ENCODE data around the gene TENM4. TPM values are rescaled to one million over a fixed set of nuclear protein-coding genes. Genes with fewer than 3 reads are reported as not detected.
"Not testable (repeated sequence)": the region's sequence is repeated elsewhere in the genome, so short reads cannot be mapped to it uniquely, and the experiment has no call there.

TENM4 gene
- polyA plus RNA-seq, 1 of the 3 experiments (the other 2 are of a cell fraction), result 16.7 TPM

- H3K9me2 ChIP-seq; H4K20me1 ChIP-seq (ENCODE audit: insufficient read depth); H3K27me3 ChIP-seq (ENCODE audit: insufficient read depth); H3K9ac ChIP-seq; H3K9me3 ChIP-seq; H3K79me2 ChIP-seq (ENCODE audit: insufficient read depth); H3K36me3 ChIP-seq (replicated peaks in 1 of 2; ENCODE audit: control insufficient read depth in 1 of 2, insufficient read depth in 2 of 2, low read length in 1 of 2); H3F3A ChIP-seq (replicated peaks; ENCODE audit: insufficient read depth); DNase-seq; POLR2A ChIA-PET; H2AFZ ChIP-seq (ENCODE audit: low read depth); H3K4me3 ChIP-seq (ENCODE audit: low read depth in 2 of 2, low read length in 1 of 2); H3K4me2 ChIP-seq: not testable (repeated sequence)
- WGBS (ENCODE audit: low lambda C conversion rate), result 89% methylated on average over 4 of the region's 4 CpGs
- H3K4me1 ChIP-seq (ENCODE audit: control insufficient read depth in 1 of 2, insufficient read depth in 2 of 2, low read depth in 1 of 2, low read length in 1 of 2), result peaks cover 0 to 35% of the 10 kb centered on the region in 2 experiments; a peak in 2 of 4 replicates
- peak overlapping the region in 1 of 2 experiments; percentile 16; a peak in 1 of 4 replicates for H3K27ac ChIP-seq (ENCODE audit: low read depth in 2 of 2, low read length in 1 of 2)
- CTCF ChIA-PET, result interaction anchor here (1.0 to 2.5 kb wide), 4 partner anchors 12 to 272 kb away, joined by 3 to 10 read pairs (median 4); no protein-coding TSS in a partner anchor
These were observed 613.5 kb downstream of the TENM4 start for GRCh38 chr11:78827291-78827690.

DNA sequence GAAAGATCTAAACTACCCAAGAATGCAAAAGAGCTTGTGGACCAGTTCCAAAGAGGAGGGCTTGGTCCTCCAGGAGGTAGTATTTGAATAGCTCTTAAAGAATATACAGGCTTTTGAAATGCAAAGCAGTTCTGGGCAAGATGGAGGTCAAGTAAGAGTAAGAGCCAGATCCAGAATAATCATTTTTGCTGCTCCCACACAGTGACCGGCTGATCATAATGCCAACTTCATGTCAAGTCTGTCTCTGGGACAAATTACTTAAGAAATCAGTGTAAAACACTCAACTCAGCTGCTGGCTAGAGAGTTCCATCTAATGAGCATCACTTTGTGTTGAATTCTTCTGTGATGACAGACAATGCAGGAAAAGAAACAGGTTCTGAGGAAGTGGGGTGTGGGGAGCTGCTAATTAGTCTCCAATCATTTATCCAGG, 615.2 kb downstream of the TENM4 start:
- CTCF ChIA-PET, result interaction anchor here (0.7 to 1.0 kb wide), 2 partner anchors 14 to 136 kb away, joined by 3 read pairs; no protein-coding TSS in a partner anchor
- Histone ChIP-seq H3K79me2 (ENCODE audit: insufficient read depth) (no peaks in the 10 kb centered on the region), H3K9ac (no peak overlapping the region), H3K9me3 (no peaks in the 10 kb centered on the region), H3F3A (replicated peaks; ENCODE audit: insufficient read depth) (no peaks in the 10 kb centered on the region), H3K36me3 (replicated peaks in 1 of 2; ENCODE audit: control insufficient read depth in 1 of 2, insufficient read depth in 2 of 2, low read length in 1 of 2) (no peaks in the 10 kb centered on the region), H3K9me2 (no peaks in the 10 kb centered on the region), H3K4me3 (ENCODE audit: low read depth in 2 of 2, low read length in 1 of 2) (no peak overlapping the region), H4K20me1 (ENCODE audit: insufficient read depth) (no peaks in the 10 kb centered on the region), H3K4me1 (ENCODE audit: control insufficient read depth in 1 of 2, insufficient read depth in 2 of 2, low read depth in 1 of 2, low read length in 1 of 2) (peaks cover 0 to 35% of the 10 kb centered on the region in 2 experiments; a peak in 2 of 4 replicates), H3K27ac (ENCODE audit: low read depth in 2 of 2, low read length in 1 of 2) (no peak overlapping the region), H2AFZ (ENCODE audit: low read depth) (no peak overlapping the region), H3K4me2 (no peak overlapping the region), H3K27me3 (ENCODE audit: insufficient read depth) (no peaks in the 10 kb centered on the region)
- TF ChIP-seq, protein P1, sequence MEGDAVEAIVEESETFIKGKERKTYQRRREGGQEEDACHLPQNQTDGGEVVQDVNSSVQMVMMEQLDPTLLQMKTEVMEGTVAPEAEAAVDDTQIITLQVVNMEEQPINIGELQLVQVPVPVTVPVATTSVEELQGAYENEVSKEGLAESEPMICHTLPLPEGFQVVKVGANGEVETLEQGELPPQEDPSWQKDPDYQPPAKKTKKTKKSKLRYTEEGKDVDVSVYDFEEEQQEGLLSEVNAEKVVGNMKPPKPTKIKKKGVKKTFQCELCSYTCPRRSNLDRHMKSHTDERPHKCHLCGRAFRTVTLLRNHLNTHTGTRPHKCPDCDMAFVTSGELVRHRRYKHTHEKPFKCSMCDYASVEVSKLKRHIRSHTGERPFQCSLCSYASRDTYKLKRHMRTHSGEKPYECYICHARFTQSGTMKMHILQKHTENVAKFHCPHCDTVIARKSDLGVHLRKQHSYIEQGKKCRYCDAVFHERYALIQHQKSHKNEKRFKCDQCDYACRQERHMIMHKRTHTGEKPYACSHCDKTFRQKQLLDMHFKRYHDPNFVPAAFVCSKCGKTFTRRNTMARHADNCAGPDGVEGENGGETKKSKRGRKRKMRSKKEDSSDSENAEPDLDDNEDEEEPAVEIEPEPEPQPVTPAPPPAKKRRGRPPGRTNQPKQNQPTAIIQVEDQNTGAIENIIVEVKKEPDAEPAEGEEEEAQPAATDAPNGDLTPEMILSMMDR (IDR thresholded peaks at IDR 0.05), result no peak
- TF ChIP-seq, protein P2, sequence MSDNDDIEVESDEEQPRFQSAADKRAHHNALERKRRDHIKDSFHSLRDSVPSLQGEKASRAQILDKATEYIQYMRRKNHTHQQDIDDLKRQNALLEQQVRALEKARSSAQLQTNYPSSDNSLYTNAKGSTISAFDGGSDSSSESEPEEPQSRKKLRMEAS (IDR thresholded peaks at IDR 0.05; ENCODE audit: low read depth), result no peak
- TF ChIP-seq GATA2 (CRISPR knock-in tag; IDR thresholded peaks at IDR 0.05) (no peak), TEAD4 (IDR thresholded peaks at IDR 0.05; ENCODE audit: borderline replicate concordance, insufficient read depth) (no peak), FOXJ3 (CRISPR knock-in tag; IDR thresholded peaks at IDR 0.05) (no peak), JUND (IDR thresholded peaks at IDR 0.05) (no peak), RXRA (IDR thresholded peaks at IDR 0.05; ENCODE audit: borderline replicate concordance, low read depth) (no peak), MEF2A (IDR thresholded peaks at IDR 0.05; ENCODE audit: borderline replicate concordance, low read depth) (no peak), NFIC (IDR thresholded peaks at IDR 0.05; ENCODE audit: borderline replicate concordance) (no peak)
- 93% methylated on average over 1 of the region's 1 CpG for WGBS (ENCODE audit: low lambda C conversion rate)
- POLR2A ChIA-PET, result no interaction called here
- no peak for DNase-seq

DNA sequence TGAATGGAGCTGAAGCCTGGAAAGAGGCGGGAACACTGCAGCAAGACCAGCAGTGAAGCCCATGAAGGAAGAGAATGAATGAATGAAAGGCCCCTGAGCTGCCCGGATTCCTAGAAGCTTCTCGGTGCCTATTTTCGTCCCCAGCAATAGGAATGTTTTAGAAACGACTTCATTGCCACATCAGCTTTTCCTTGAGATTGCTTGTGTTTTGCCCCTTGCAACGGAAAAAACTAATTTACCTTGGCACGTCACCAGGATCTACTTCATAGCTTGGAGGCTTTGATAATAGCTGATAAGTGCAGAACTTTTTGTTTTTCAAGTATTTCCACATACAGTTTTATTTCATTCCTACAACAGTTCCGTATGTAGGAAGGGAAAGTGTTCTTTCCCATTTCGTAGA, 617.2 kb downstream of the TENM4 start:
- Histone ChIP-seq H3K27ac (ENCODE audit: low read depth in 2 of 2, low read length in 1 of 2) (no peak overlapping the region), H3K4me3 (ENCODE audit: low read depth in 2 of 2, low read length in 1 of 2) (no peak overlapping the region), H3K4me2 (no peak overlapping the region), H3K9ac (no peak overlapping the region), H3K27me3 (ENCODE audit: insufficient read depth) (no peaks in the 10 kb centered on the region), H3F3A (replicated peaks; ENCODE audit: insufficient read depth) (no peaks in the 10 kb centered on the region), H3K9me2 (no peaks in the 10 kb centered on the region), H3K79me2 (ENCODE audit: insufficient read depth) (no peaks in the 10 kb centered on the region), H2AFZ (ENCODE audit: low read depth) (no peak overlapping the region), H3K4me1 (ENCODE audit: control insufficient read depth in 1 of 2, insufficient read depth in 2 of 2, low read depth in 1 of 2, low read length in 1 of 2) (peaks cover 0 to 16% of the 10 kb centered on the region in 2 experiments; a peak in 2 of 4 replicates), H3K36me3 (replicated peaks in 1 of 2; ENCODE audit: control insufficient read depth in 1 of 2, insufficient read depth in 2 of 2, low read length in 1 of 2) (no peaks in the 10 kb centered on the region), H3K9me3 (no peaks in the 10 kb centered on the region), H4K20me1 (ENCODE audit: insufficient read depth) (no peaks in the 10 kb centered on the region)
- ChIA-PET POLR2A (no interaction called here), CTCF (interaction anchor here (0.7 to 1.0 kb wide), 2 partner anchors 35 to 103 kb away, joined by 3 to 4 read pairs; no protein-coding TSS in a partner anchor)
- no peak for DNase-seq
- 75% methylated on average over 9 of the region's 9 CpGs for WGBS (ENCODE audit: low lambda C conversion rate)
- TF ChIP-seq FOXJ3 (CRISPR knock-in tag; IDR thresholded peaks at IDR 0.05), result no peak
- no peak for TF ChIP-seq FOXM1 (IDR thresholded peaks at IDR 0.05; ENCODE audit: low read depth)
- no peak for TF ChIP-seq REST (IDR thresholded peaks at IDR 0.05; ENCODE audit: low read depth, low read length)
- TF ChIP-seq GABPA (IDR thresholded peaks at IDR 0.05; ENCODE audit: low read depth), result no peak
- TF ChIP-seq, protein P2 (IDR thresholded peaks at IDR 0.05; ENCODE audit: low read depth), result no peak
- TF ChIP-seq SMC3 (IDR thresholded peaks at IDR 0.05; ENCODE audit: low read depth, low read length), result no peak
- TF ChIP-seq RFX5 (IDR thresholded peaks at IDR 0.05; ENCODE audit: low read length), result no peak
- TF ChIP-seq RAD21 (IDR thresholded peaks at IDR 0.05; ENCODE audit: low read length), result no peak
- TF ChIP-seq, protein P3, sequence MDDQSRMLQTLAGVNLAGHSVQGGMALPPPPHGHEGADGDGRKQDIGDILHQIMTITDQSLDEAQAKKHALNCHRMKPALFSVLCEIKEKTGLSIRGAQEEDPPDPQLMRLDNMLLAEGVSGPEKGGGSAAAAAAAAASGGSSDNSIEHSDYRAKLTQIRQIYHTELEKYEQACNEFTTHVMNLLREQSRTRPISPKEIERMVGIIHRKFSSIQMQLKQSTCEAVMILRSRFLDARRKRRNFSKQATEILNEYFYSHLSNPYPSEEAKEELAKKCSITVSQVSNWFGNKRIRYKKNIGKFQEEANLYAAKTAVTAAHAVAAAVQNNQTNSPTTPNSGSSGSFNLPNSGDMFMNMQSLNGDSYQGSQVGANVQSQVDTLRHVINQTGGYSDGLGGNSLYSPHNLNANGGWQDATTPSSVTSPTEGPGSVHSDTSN (IDR thresholded peaks at IDR 0.05), result no peak
- TF ChIP-seq GATA2 (CRISPR knock-in tag; IDR thresholded peaks at IDR 0.05), result no peak

All from SK-N-SH (cell line).